NCI-H526 treated with DMSO at 0.1 percent for 48 hours (cell line): ENCODE results near the gene OR9A4.
"Not testable (repeated sequence)": the region's sequence is repeated elsewhere in the genome, so short reads cannot be mapped to it uniquely, and the experiment has no call there.

ENCODE experiments used
- DNase-seq: peaks from one replicate; lab custom pipeline; 2025; lab: John Stamatoyannopoulos, UW

Gene OR9A4

GRCh38 chr7:141916099-141916498 lies at the start of gene OR9A4:
Gene OR9A4, plus strand, starts transcription at chr7:141916399. Its CDS starts 2,477 bp downstream, at chr7:141918876.
- DNase-seq, result no peak

- no peak for DNase-seq
Measured at GRCh38 chr7:141866974-141867373, 49.2 kb upstream of the OR9A4 start.

- no peak for DNase-seq
Measured at GRCh38 chr7:141872931-141873330, 43.3 kb upstream of the OR9A4 start.

GRCh38 chr7:141874787-141875186 lies 41.4 kb upstream of the OR9A4 start:
- DNase-seq, result no peak

GRCh38 chr7:141875453-141875852 lies 40.7 kb upstream of the OR9A4 start:
- no peak for DNase-seq

GRCh38 chr7:141876371-141876770 lies 39.8 kb upstream of the OR9A4 start:
- DNase-seq, result no peak

- no peak for DNase-seq
Measured at GRCh38 chr7:141877365-141877764, 38.8 kb upstream of the OR9A4 start.

GRCh38 chr7:141880960-141881359 lies 35.2 kb upstream of the OR9A4 start:
- no peak for DNase-seq

GRCh38 chr7:141884539-141885225 lies 31.5 kb upstream of the OR9A4 start:
- no peak for DNase-seq

- no peak for DNase-seq
Measured at GRCh38 chr7:141889321-141889720, 26.9 kb upstream of the OR9A4 start.

GRCh38 chr7:141891336-141891735 lies 24.9 kb upstream of the OR9A4 start:
- DNase-seq, result no peak

GRCh38 chr7:141899366-141899765 lies 16.8 kb upstream of the OR9A4 start:
- not testable (repeated sequence) for DNase-seq

- DNase-seq, result no peak
Measured at GRCh38 chr7:141906285-141906684, 9.9 kb upstream of the OR9A4 start.

- DNase-seq, result no peak
Measured at GRCh38 chr7:141911391-141911790, 4.8 kb upstream of the OR9A4 start.

GRCh38 chr7:141915565-141915964 lies 634 bp upstream of the OR9A4 start:
- no peak for DNase-seq

- DNase-seq, result no peak
Measured at GRCh38 chr7:141920281-141920680, 4.1 kb downstream of the OR9A4 start.

GRCh38 chr7:141928146-141928844 lies 12.1 kb downstream of the OR9A4 start:
- no peak for DNase-seq

- no peak for DNase-seq
Measured at GRCh38 chr7:141928845-141929195, 12.6 kb downstream of the OR9A4 start.

- DNase-seq, result no peak
Measured at GRCh38 chr7:141930211-141930610, 14.0 kb downstream of the OR9A4 start.

- DNase-seq, result no peak
Measured at GRCh38 chr7:141941075-141941474, 24.9 kb downstream of the OR9A4 start.

GRCh38 chr7:141943846-141944245 lies 27.6 kb downstream of the OR9A4 start:
- no peak for DNase-seq

GRCh38 chr7:141944811-141945210 lies 28.6 kb downstream of the OR9A4 start:
- no peak for DNase-seq

- no peak for DNase-seq
Measured at GRCh38 chr7:141945356-141945755, 29.2 kb downstream of the OR9A4 start.

- DNase-seq, result no peak
Measured at GRCh38 chr7:141946796-141947195, 30.6 kb downstream of the OR9A4 start, which contains the start of gene CLEC5A. Gene CLEC5A, minus strand, starts transcription at chr7:141946974. Its CDS starts 682 bp downstream, at chr7:141946292.
